Measurements from ENCODE around the gene PPP1R36.
"Not testable (repeated sequence)": the region's sequence is repeated elsewhere in the genome, so short reads cannot be mapped to it uniquely, and the experiment has no call there.

PPP1R36 gene

DNA sequence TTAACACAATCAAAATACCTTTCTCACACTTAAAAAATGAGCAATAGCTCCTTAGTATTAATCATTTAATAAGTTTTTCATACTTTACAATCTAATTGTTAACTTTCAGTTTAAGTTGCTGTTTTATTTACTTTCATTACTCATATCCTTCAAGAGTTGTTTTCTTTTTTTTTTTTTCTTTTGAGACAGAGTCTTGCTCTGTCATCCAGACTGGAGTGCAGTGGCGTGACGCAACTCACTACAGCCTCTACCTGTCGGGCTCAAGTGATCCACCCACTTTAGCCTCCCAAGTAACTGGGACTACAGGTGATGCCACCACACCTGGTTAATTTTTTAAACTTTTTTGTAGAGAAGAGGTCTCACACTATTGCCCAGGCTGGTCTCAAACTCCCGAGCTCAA lies 29.1 kb upstream of the PPP1R36 start:
- no peak for DNase-seq

DNA sequence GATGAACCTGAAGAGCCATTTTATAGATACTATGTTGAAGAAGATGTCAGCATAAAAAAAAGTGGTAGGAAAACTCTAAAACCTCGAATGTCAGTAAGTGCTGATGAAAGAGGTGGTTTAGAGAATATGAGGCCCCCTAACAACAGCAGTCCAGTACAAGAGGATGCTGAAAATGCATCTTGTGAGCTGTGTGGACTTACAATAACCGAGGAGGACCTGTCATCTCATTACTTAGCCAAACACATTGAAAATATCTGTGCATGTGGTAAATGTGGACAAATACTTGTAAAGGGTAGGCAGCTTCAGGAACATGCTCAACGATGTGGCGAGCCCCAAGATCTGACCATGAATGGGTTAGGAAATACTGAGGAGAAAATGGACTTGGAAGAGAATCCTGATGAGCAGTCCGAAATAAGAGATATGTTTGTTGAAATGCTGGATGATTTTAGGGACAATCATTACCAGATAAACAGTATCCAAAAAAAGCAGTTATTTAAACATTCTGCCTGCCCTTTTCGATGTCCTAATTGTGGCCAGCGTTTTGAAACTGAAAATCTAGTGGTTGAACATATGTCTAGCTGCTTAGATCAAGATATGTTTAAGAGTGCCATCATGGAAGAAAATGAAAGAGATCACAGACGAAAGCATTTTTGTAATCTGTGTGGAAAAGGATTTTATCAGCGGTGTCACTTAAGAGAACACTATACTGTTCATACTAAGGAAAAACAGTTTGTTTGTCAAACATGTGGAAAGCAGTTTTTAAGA lies 27.0 kb upstream of the PPP1R36 start:
- no peak for DNase-seq

DNA sequence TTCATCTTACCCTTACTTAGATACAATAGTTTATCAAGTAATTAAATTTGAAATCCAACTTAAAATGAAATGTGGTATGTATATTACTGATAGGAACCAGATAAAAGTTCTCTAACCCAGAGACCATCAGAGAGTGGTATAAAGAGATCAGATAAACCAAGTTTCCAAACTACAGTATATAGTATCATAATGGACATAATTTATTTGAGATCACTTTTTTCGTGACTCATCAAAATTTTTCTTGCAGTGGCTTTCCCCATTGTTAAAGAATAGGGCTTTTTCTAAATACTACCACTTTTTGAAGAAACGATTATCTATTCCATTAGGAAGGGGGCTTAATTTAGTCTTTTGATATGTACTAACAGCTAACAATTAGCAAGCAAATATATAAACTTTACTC lies 24.4 kb upstream of the PPP1R36 start:
- no peak for DNase-seq

DNA sequence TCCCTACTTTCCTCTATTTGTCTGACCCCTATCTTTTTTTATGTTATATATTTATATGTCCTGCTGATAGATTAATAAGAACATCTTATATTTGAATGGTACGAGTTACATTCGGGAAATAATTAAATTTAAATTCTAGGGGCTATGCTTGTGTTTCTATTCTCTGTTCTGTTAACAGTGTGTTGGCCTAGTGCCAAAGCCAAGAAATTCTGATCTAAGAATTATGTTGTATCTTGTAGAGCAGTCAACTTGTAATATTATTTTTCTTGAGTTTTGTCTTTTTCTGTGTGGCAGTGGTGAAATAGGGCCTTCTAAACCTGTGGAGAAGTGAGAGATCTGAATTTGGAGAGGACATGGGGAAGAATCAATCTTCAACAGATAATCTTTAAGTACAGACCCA lies 18.2 kb upstream of the PPP1R36 start:
- DNase-seq = no peak

DNA sequence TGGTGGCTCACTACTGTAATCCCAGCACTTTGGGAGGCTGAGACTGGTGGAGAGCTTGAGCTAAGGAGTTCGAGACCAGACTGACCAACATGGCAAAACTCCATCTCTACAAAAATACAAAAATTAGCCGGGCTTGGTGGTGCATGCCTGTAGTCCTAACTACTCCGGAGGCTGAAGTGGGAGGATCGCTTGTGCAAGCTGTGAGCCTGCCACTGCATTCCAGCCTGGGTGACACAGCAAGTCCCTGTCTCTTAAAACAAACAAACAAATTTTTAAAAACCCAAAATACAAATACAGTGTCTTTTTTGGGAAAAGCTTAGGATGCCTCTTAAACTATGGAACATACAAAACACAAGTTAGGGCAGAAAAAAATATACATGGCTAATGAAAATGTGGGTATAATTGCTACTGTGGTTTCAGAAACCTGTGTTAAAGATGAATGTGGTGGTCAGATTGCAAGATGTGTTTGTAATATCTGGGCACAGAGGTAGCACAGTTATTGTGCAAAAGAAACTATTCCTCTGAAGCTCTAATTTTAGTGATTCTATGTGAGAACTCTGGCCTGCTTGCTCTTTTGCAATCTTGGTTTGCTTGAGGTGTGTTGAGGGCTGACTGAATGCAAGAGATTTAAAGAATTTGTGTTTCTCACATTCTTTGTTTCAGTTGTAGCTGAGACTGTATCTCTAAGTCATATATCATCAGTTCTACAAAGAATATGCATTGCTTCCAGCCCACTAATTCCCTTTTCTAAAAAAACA lies 13.1 kb upstream of the PPP1R36 start:
- no peak for DNase-seq

DNA sequence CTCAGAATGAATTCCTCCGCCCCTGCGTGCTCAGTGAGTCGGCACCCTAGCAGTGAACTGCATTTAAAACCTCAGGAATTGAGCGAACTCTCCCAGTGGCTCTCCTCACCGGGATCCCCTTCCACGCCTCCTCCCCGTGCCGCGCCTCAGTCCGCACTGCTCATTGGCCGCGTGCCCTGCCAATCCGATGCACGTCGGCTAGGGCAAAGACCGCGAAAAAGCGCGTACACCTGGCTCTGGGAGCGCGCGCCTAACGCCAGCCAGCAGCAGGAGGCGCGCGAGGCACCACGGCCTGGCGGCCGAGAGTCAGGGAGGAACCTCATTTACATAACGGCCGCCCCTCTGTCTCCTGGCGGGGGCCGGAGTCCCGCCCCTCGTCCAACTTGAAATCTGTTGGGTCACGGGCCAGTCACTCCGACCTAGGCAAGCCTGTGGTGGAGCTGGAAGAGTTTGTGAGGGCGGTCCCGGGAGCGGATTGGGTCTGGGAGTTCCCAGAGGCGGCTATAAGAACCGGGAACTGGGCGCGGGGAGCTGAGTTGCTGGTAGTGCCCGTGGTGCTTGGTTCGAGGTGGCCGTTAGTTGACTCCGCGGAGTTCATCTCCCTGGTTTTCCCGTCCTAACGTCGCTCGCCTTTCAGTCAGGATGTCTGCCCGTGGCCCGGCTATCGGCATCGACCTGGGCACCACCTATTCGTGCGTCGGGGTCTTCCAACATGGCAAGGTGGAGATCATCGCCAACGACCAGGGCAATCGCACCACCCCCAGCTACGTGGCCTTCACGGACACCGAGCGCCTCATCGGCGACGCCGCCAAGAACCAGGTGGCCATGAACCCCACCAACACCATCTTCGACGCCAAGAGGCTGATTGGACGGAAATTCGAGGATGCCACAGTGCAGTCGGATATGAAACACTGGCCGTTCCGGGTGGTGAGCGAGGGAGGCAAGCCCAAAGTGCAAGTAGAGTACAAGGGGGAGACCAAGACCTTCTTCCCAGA lies 9.3 kb upstream of the PPP1R36 start, which contains the start of gene HSPA2:
Gene HSPA2, plus strand, starts transcription at position 534 of the 995 bp plus-strand sequence. Its CDS starts 109 bp downstream, at position 643.
- DNase-seq = no peak

DNA sequence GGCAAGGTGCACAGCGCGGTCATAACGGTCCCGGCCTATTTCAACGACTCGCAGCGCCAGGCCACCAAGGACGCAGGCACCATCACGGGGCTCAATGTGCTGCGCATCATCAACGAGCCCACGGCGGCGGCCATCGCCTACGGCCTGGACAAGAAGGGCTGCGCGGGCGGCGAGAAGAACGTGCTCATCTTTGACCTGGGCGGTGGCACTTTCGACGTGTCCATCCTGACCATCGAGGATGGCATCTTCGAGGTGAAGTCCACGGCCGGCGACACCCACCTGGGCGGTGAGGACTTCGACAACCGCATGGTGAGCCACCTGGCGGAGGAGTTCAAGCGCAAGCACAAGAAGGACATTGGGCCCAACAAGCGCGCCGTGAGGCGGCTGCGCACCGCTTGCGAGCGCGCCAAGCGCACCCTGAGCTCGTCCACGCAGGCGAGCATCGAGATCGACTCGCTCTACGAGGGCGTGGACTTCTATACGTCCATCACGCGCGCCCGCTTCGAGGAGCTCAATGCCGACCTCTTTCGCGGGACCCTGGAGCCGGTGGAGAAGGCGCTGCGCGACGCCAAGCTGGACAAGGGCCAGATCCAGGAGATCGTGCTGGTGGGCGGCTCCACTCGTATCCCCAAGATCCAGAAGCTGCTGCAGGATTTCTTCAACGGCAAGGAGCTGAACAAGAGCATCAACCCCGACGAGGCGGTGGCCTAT lies 8.3 kb upstream of the PPP1R36 start:
- no peak for DNase-seq

DNA sequence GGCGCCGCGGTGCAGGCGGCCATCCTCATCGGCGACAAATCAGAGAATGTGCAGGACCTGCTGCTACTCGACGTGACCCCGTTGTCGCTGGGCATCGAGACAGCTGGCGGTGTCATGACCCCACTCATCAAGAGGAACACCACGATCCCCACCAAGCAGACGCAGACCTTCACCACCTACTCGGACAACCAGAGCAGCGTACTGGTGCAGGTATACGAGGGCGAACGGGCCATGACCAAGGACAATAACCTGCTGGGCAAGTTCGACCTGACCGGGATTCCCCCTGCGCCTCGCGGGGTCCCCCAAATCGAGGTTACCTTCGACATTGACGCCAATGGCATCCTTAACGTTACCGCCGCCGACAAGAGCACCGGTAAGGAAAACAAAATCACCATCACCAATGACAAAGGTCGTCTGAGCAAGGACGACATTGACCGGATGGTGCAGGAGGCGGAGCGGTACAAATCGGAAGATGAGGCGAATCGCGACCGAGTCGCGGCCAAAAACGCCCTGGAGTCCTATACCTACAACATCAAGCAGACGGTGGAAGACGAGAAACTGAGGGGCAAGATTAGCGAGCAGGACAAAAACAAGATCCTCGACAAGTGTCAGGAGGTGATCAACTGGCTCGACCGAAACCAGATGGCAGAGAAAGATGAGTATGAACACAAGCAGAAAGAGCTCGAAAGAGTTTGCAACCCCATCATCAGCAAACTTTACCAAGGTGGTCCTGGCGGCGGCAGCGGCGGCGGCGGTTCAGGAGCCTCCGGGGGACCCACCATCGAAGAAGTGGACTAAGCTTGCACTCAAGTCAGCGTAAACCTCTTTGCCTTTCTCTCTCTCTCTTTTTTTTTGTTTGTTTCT lies 7.6 kb upstream of the PPP1R36 start:
- DNase-seq = no peak

DNA sequence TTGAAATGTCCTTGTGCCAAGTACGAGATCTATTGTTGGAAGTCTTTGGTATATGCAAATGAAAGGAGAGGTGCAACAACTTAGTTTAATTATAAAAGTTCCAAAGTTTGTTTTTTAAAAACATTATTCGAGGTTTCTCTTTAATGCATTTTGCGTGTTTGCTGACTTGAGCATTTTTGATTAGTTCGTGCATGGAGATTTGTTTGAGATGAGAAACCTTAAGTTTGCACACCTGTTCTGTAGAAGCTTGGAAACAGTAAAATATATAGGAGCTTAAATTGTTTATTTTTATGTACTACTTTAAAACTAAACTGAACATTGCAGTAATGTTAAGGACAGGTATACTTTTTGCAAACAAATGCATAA lies 6.9 kb upstream of the PPP1R36 start:
- DNase-seq = no peak

DNA sequence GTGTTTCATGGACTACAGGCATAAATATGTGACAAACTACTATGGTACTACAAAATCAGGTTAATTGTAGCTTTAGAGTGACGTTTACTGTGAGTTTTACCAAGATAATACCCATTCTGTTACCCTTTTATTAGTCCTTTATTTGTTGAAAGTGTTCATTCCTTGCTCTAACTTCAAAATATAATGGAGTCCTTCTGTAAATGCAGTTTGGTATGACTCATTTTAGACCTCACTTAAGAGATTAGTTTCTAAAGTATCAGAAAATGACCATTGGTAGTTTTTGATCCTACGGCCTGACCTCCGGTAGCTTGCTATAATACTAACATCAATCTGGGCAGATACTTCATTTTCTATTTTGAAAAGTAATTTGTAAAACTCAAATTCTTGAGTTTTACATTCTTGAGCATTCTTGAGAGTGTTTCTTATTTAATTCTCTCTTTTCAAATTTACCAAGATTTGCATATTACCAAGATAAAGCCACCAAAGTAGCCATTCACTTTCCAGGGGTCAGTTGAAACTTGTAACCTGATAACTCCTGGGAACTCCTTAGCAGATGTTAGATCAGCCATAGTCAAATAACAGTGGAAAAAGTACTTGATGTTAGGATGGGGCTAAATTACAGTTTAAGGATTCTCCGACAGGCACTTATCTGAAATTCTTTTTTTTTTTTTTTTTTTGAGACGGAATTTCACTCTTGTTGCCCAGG lies 5.0 kb upstream of the PPP1R36 start:
- DNase-seq = no peak

DNA sequence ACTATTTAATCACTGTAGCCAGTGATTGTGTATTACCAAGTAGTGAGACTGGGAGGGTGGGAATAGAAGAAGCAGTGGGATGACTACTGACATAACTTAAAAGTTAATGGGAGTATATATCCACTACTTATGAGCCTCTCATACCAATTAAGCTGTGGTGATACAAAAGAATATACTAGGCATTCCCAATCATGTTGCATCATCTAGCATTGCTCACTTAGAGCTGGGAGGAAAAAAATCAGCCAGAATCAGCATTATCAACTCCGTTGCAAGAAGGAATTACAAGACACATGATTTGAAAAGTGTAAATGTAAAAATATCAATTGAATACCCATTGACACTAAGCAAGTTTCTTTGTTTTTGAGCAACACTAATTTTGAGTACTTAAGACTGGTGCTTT lies 745 bp upstream of the PPP1R36 start:
- no peak for DNase-seq

DNA sequence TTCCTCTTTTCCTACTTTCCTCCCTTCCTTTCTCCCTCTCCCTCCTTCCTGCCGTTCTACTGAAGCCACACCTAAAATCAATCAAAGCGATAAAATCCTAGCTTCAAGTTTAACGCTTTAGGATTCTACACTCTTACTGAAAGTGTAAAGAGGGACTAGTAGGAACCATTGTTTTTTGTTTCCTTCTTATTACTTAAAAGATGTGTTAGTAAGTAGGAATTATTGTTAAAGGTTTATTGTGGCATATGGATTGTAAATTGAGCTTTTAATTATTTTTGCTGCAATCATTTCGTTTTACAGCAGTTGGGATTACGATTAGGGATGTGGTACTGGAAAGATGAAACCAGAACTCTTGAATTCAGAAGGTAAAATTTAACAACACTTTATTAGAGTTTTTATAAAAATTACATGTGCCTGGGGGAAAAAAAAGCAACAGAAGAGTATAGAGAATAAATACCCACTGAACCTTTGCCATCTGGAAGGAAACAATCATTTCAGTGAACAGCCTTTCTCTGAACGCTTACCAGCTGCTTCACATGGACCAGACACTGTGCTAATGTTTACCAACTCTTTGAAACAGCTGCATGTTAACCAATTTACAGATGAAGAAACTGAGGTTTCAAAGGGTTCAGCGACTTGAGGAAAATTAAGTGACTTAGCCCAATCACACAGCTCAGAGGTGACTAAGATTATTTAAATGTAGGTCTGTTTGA lies 1.0 kb downstream of the PPP1R36 start:
- no peak for DNase-seq

DNA sequence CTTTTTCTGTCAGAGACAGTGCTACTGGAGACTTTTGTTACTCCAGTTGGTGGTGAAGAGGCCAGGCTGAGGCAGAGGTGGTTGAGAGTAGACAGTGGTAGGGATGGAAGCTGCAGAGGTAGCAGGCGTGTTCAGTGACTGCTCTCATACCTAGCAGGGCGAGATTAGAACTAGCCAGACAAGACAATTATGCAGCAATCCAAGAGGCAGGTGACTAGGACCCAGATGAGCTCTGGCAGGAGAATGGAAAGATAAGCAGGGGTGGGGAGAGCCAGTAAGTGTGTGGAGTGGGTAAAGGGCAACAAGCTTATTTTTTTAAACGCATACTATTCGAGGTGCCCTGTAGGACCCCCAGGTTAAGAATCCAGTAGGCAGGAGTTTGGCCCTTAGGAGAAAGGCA lies 4.8 kb downstream of the PPP1R36 start:
- DNase-seq = no peak

DNA sequence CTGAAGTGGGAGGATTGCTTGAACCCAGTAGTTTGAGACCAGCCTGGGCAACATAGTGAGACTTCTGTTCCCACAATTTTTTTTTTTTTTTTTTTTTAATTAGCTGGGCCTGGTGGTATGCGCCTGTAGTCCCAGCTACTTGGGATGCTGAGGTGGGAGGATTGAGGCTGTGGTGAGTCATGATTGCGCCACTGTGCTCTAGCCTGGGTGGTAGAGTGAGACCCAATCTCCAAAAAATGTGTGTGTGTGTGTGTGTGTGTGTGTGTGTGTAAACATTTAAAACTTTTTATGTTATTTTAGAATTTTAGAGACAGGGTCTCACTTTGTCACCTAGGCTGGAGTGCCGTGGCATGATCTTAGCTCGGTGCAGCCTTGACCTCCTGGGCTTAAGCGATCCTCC lies 6.8 kb downstream of the PPP1R36 start:
- no peak for DNase-seq

DNA sequence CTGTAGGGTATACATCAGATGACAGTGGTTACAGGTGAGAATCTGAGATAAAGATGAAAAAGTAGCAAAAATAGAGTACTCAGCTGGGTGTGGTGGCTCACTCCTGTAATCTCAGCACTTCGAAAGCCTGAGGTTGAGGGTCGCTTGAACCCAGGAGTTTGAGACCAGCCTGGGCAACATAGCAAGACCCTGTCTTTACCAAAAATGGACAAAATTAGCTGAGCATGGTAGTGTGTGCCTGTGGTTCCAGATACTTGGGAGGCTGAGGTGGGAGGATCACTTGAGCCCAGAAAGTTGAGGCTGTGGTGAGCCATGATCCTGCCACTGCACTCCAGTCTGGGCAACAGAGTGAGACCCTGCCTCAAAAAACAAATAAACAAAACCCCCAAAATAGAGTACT lies 8.5 kb downstream of the PPP1R36 start:
- DNase-seq = not testable (repeated sequence)

DNA sequence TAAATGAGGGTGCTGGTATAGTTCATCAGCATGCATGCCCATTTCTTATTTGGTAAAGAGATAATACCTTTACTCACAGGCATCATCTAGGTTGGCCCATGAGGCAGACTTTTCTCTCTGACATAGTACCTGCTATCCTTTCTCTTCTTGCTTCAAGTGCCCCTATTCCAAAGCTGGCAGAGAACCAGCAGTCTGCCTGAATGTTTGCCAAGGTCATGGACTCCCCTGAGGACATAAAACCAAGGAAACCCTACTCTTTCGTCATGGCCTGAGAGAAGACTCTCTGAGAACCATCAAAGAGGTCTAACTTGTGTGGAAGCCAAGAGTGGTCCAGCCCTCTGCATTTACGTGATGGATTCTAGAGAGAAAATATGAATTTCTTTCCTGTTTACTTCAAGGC lies 11.9 kb downstream of the PPP1R36 start:
- DNase-seq = no peak

DNA sequence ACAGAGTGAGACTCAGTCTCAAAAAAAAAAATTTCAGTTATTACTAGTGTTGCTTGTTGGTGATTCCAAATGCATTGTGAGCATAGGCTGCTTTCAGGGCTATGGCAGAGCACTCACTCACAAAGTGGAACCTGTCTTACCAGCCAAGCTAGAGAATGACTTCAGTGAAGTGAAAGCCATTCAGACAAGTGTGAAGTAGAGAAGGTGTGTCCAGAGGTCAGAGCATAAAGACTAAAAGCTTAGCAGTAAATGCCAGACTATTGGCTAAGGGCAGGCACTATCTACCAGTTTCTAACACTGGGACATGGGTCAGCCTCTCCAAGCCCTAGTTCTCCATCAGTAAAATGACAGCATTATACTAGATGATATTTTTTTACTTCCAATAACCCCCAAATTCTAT lies 12.7 kb downstream of the PPP1R36 start:
- no peak for DNase-seq

DNA sequence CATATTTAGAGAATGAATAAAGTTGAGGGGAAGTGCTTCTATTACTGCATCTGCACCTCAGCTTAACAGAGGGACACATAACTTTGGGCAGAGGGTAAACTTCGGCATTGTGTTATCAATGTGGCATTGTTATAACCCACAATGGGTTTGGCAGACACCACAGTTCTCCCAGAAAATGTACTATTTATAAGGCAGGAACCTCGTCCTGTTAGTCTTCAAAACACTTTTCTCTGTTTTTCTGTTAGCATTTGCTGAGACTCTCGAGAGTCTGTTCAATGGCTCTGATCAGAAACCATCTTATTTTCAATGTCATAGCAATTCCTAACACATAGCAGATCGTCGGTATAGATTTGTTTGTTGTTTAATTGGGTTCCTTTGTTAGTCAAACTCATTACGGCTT lies 13.9 kb downstream of the PPP1R36 start:
- DNase-seq = no peak

DNA sequence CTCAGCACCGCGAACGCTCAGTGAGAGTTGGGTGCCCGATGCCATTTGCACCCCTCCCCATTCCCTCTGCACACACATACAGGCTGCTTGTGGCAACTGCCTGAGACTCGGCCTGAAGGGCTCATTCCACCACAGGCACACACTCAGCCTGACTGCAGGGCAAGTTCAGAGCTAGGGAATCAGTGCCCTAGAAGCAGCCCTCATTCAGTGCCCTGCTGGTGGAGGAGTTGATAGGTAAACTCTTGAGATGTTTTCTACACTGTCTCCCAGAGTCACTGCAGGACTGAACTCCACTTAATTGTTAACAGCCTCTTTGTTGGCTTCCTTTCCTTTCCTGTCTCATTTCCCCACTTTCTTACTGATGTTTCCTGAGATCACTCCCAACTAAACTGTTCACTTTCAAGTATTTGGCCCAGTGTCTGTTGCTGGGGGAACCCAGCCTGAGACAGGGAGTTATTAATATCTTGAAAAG lies 16.9 kb downstream of the PPP1R36 start:
- DNase-seq = no peak

DNA sequence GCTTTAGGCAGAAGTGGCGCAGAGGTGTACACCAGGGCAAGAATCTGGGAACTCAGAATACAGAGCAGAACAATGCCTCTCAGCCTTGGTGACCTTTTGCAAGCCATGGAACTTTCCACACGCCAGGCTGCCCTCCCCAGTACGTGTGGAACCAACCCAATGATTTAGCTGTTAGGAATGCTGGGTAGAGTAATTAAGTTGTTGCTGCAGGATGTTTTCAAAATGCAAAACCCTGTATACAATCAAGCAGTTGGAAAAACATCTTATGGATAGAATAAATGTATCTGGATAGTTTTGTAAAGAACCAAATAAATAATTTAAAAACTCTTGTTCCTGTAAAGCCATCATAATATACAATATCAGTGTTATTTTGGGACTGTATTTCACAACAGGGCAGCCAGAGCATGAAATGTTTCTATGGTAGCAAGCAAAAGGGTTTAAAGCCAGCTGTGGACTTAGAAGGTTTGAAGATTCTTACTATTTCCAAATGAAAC lies 19.4 kb downstream of the PPP1R36 start:
- DNase-seq = no peak

All from NCI-H1930 (cell line).